Choroid plexus epithelial cell (primary cell): ENCODE data around the gene COL28A1.

ENCODE experiments used
- DNase-seq: peaks from one replicate; pipeline ENCODE4 v3.0.0-alpha.2; 2010; ENCODE audit warnings: low read depth
- H3K4me3 ChIP-seq: 2 replicates; pipeline ENCODE4 v1.5.1; 2011; ENCODE audit warnings: low read depth, mild to moderate bottlenecking, control low read depth, low read length, moderate library complexity
- CTCF ChIP-seq: conservative IDR thresholded peaks from 2 replicates; pipeline ENCODE4 v1.5.1; 2011; ENCODE audit warnings: low read depth, mild to moderate bottlenecking, control low read depth, inconsistent platforms, low read length, moderate library complexity

The COL28A1 gene

GRCh38 chr7:7434329-7434728 is 101.3 kb downstream of the COL28A1 start:
- no peak overlapping the region for H3K4me3 ChIP-seq
- no peak for TF ChIP-seq CTCF
- no peak for DNase-seq

DNA sequence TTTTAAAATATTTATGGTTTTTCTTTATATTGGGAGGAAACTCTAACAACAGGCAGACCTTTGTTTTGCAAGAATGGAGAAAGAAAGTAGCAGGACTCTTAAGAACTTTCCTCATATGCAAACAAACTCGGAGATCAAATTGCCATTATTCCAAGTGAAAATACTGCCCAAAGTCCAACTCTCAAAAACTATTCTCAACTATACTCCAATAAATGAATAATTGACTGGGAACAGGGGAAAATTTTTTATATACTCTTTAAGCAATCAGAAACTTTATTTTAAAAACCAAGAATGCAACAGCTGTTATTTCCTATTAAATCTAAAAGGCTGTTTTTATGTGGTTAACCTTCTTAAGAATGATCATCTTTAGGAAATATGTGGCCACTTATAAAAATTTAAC is 101.9 kb downstream of the COL28A1 start:
- no peak for TF ChIP-seq CTCF
- peak; percentile 32 for DNase-seq
- H3K4me3 ChIP-seq = no peak overlapping the region

DNA sequence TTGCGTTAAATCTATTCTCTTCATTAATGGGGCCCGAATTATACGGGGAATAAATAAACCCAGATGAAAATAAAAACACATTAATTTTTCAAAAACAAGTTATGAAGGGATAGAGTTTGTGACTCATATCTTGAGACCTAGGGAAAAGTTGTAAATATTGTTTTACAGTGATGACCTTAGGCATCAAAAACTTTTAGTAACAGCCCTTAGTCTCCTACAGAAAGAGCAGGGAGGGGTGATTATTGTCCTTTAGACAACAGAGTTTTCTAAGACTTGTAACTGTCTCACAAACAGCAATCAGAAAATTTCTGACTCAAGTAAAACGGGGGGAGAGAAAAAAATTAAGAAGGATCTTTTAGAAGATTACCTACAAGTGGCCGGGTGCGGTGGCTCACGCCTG is 102.7 kb downstream of the COL28A1 start:
- no peak for TF ChIP-seq CTCF
- no peak for DNase-seq
- no peak overlapping the region for H3K4me3 ChIP-seq

GRCh38 chr7:7428806-7429205 is 106.9 kb downstream of the COL28A1 start:
- peak; percentile 76 for DNase-seq
- TF ChIP-seq CTCF = no peak
- H3K4me3 ChIP-seq = no peak overlapping the region

DNA sequence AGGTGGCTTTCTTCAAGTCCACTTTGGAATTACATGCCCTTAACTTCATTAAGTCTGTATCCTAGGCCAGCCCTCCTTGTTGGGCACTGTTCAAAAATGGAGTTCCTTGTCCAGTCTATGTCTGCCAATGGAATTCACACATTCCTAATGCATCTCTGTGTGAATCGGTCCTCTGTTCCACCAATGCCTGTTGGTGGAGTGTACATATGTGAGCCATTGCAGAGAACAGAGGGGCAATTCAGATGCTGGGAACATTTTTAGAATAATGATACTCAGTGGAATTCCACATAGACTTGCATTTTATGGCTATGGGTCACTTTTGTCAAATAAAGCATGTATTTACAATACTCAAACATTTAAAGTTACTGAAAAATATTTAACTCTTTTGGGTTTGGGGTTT is 108.3 kb downstream of the COL28A1 start:
- H3K4me3 ChIP-seq = no peak overlapping the region
- DNase-seq = no peak
- no peak for TF ChIP-seq CTCF

DNA sequence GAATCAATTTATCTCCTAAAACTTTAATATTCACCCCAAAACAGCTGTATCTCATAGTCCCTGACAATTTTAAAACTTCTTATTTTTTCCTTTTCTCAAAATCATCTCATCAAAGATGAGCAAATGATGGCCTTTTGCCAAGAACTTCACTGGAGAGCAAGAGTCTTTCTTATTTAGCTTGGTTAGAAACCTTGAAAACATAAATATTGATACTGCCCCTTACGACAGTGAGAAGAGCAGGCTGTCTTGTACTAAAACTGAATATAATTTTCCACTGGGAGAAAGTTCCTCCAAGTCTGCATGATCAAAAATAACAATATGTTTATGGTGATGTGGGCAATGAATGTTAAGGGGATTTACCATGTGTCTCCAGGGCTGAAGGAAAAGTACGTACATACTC is 109.0 kb downstream of the COL28A1 start:
- no peak for TF ChIP-seq CTCF
- no peak overlapping the region for H3K4me3 ChIP-seq
- peak; percentile 65 for DNase-seq

DNA sequence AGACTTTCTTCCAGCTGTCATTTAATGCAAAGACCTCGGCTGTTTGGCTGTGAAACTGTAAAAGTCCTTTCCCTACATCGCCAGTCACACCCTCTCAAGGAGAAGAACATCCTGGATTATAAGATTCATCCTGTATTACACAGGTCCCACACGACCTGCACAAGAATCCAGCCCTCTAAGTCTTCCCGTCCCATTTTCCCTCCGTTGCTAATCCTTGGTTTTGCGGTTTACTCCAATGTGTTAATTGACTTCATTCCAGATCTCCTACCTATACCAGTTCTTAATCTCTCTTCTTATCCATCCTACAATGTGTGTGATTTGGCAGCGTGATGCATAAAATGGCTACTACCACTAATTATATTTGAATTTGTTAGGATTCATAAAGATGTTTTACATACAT is 110.4 kb downstream of the COL28A1 start:
- no peak overlapping the region for H3K4me3 ChIP-seq
- TF ChIP-seq CTCF = no peak

More for the DNA sequence above, 110.4 kb downstream of the COL28A1 start:
- no peak for DNase-seq
